Measurements from ENCODE around the gene RER1. TPM values are rescaled to one million over a fixed set of nuclear protein-coding genes. Genes with fewer than 3 reads are reported as not detected.

The RER1 gene
- total RNA-seq, 3 donors from 2014 or later (not counting 1 experiment from before 2014, with no cell fraction given): 89.2 to 98.9 (median 91.9) TPM

DNA sequence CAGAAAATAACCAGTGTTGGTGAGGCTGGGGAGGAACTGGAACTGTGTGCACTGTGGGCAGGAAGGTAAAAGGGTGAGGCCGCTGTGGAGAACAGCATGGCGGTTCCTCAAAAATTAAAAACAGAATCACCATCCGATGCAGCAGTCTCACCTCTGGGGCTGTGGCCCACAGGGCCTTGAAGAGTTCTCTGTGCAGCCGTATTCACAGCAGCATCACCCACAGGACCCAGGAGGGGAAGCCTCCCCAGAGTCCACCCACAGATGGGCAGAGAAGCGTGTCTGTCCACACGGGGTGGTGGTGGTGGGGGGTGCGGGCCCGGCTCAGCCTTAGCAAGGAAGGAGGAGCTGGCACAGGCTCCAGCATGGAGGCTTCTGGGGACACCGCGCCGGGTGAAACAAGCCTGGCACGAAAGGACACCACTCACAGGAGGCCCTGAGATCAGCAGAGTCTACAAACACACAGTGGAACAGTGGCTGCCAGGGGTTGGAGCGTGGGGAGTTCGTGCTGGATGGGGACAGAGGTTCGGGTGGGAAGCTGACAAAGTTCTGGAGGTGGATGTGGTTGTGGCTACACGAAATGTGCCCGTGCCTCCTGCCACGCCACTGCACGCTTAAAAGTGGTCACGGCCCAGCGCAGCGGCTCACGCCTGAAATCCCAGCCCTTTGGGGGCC is 11.8 kb upstream of the RER1 start:
- no peak overlapping the region for H3K27ac Mint-ChIP-seq
- TF ChIP-seq, protein P1, sequence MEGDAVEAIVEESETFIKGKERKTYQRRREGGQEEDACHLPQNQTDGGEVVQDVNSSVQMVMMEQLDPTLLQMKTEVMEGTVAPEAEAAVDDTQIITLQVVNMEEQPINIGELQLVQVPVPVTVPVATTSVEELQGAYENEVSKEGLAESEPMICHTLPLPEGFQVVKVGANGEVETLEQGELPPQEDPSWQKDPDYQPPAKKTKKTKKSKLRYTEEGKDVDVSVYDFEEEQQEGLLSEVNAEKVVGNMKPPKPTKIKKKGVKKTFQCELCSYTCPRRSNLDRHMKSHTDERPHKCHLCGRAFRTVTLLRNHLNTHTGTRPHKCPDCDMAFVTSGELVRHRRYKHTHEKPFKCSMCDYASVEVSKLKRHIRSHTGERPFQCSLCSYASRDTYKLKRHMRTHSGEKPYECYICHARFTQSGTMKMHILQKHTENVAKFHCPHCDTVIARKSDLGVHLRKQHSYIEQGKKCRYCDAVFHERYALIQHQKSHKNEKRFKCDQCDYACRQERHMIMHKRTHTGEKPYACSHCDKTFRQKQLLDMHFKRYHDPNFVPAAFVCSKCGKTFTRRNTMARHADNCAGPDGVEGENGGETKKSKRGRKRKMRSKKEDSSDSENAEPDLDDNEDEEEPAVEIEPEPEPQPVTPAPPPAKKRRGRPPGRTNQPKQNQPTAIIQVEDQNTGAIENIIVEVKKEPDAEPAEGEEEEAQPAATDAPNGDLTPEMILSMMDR (IDR thresholded peaks at IDR 0.05): no peak
- Histone ChIP-seq H3K27ac (ENCODE audit: low read length) (no peak overlapping the region), H3K4me1 (ENCODE audit: control insufficient read depth, insufficient read depth, low read length) (peaks cover 22% of the 10 kb centered on the region), H3K9me3 (ENCODE audit: control insufficient read depth, insufficient read depth, low read length) (no peaks in the 10 kb centered on the region), H3K36me3 (ENCODE audit: control insufficient read depth, insufficient read depth, low read length) (no peaks in the 10 kb centered on the region), H3K4me3 (ENCODE audit: low read length) (no peak overlapping the region), H3K27me3 (ENCODE audit: control insufficient read depth, insufficient read depth, low read length) (no peaks in the 10 kb centered on the region)
- H3K27me3 Mint-ChIP-seq (ENCODE audit: low read depth in 2 of 2): no peaks in the 10 kb centered on the region
- WGBS (ENCODE audit: insufficient coverage): 81% methylated on average over 23 of the region's 23 CpGs
- H3K9me3 Mint-ChIP-seq: no peaks in the 10 kb centered on the region
- intact Hi-C loops (cut with micrococcal nuclease): loop anchor here (5.0 to 10.0 kb wide), 2 partner anchors 288 to 435 kb away; no protein-coding TSS in a partner anchor
- ATAC-seq: no peak
- no peak for DNase-seq
- H3K4me3 Mint-ChIP-seq: no peak overlapping the region
- H3K36me3 Mint-ChIP-seq: no peaks in the 10 kb centered on the region
- H3K4me1 Mint-ChIP-seq: no peaks in the 10 kb centered on the region

DNA sequence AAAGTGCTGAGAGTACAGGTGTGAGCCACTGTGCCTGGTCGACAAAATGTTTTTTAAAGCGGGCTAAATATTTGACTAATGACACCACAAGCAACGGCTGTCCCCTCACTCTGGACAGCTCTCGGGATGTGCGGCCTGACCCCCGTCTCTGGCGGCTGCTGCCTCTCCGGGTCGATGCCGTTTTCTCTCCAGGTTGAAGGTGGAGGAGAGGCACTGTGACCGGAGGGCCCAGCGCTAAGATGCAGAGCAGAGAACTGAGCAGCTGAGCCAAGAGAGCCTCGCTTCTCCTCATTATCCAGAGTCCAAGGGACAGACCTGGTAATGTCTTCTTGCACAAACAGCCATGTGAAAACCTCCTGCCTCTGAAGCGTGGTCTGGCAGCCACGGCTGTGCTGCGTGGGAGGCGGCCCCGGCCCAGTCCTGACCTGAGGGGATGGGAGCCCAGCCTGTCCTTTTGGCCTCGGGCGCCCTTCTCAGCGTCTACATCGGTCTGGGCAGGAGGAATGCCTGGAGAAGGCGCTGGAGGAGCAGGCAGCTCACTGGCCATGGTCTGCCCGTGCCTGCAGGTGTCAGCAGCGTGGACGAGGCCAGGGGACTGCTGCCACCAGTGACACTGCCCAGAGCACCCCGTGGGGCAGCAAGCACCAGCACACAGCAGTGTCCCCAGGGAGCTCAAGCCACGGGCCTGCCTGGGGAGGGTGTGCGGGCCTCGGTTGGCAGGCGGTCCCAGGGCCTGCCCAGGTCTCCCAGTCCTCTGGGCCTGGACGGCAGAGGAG is 10.6 kb upstream of the RER1 start:
- H3K4me3 Mint-ChIP-seq: no peak overlapping the region
- intact Hi-C loops (cut with micrococcal nuclease): loop anchor here (1.0 to 10.0 kb wide), 3 partner anchors 186 to 436 kb away; no protein-coding TSS in a partner anchor
- WGBS (ENCODE audit: insufficient coverage): 93% methylated on average over 32 of the region's 32 CpGs
- H3K4me1 Mint-ChIP-seq: no peaks in the 10 kb centered on the region
- Histone ChIP-seq H3K36me3 (ENCODE audit: control insufficient read depth, insufficient read depth, low read length) (no peaks in the 10 kb centered on the region), H3K4me1 (ENCODE audit: control insufficient read depth, insufficient read depth, low read length) (peaks cover 22% of the 10 kb centered on the region), H3K4me3 (ENCODE audit: low read length) (no peak overlapping the region), H3K27me3 (ENCODE audit: control insufficient read depth, insufficient read depth, low read length) (no peaks in the 10 kb centered on the region), H3K9me3 (ENCODE audit: control insufficient read depth, insufficient read depth, low read length) (no peaks in the 10 kb centered on the region), H3K27ac (ENCODE audit: low read length) (no peak overlapping the region)
- no peaks in the 10 kb centered on the region for H3K36me3 Mint-ChIP-seq
- DNase-seq (no peak), ATAC-seq (no peak)
- TF ChIP-seq, protein P1 (IDR thresholded peaks at IDR 0.05): no peak
- H3K27ac Mint-ChIP-seq: no peak overlapping the region
- H3K9me3 Mint-ChIP-seq: no peaks in the 10 kb centered on the region
- no peaks in the 10 kb centered on the region for H3K27me3 Mint-ChIP-seq (ENCODE audit: low read depth in 2 of 2)

DNA sequence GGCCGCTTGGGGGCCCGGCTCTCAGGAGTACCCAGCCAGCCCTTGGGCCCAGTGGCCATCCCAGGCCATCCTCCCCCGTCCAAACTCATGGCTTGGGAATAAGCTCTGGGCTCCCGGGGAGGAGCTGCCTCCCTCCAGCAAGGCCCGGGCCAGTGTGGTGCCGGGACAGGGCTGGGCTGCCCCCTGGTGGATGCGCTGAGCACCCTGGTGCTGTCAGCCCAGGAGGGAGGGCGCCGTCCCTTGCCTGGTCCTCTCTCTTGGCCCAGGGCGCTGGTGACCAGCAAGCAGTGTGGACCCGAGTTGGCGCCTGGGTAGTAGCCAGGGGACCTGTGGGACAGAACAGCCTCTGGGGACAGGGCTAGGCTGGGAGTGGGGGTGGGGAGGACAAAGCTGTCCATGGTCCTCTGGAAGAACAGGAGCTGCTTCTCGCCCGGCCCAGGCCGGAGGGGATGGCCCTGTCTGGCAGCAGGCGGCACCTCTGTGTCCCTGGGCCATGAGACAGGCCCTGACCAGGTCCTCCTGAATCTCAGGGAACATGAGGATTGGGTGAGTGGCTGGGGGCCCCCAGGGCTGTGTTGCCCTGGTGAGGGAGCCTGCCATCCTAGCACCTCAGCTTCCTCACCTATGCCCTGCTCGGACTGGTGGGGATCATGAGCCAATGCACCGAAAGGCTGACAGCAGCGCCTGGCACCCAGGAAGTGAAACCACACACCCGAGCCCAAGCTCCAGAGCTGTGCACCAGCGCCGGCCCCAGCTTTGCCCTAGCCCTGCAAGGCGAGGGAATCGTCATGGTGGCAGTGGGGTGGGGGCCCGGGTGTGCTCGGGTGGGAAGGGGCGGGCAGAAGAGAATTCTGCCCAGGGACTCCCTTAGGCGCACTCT is 9.7 kb upstream of the RER1 start:
- ATAC-seq: peak; percentile 86 to 100 (median 96)
- H3K4me3 Mint-ChIP-seq: no peak overlapping the region
- Histone ChIP-seq H3K27ac (ENCODE audit: low read length) (no peak overlapping the region), H3K4me1 (ENCODE audit: control insufficient read depth, insufficient read depth, low read length) (peaks cover 22% of the 10 kb centered on the region), H3K9me3 (ENCODE audit: control insufficient read depth, insufficient read depth, low read length) (no peaks in the 10 kb centered on the region), H3K27me3 (ENCODE audit: control insufficient read depth, insufficient read depth, low read length) (no peaks in the 10 kb centered on the region), H3K4me3 (ENCODE audit: low read length) (no peak overlapping the region), H3K36me3 (ENCODE audit: control insufficient read depth, insufficient read depth, low read length) (no peaks in the 10 kb centered on the region)
- H3K36me3 Mint-ChIP-seq: no peaks in the 10 kb centered on the region
- no peaks in the 10 kb centered on the region for H3K27me3 Mint-ChIP-seq (ENCODE audit: low read depth in 2 of 2)
- no peaks in the 10 kb centered on the region for H3K4me1 Mint-ChIP-seq
- intact Hi-C loops (cut with micrococcal nuclease): loop anchor here (1.0 to 10.0 kb wide), 3 partner anchors 187 to 437 kb away; no protein-coding TSS in a partner anchor
- TF ChIP-seq, protein P1 (IDR thresholded peaks at IDR 0.05): peak; percentile 77
- peak; percentile 74 to 86 for DNase-seq
- 52% methylated on average over 28 of the region's 28 CpGs for WGBS (ENCODE audit: insufficient coverage)
- H3K9me3 Mint-ChIP-seq: no peaks in the 10 kb centered on the region
- H3K27ac Mint-ChIP-seq: no peak overlapping the region
